ENCODE measurements around the gene FLNB. TPM values are rescaled to one million over a fixed set of nuclear protein-coding genes. Genes with fewer than 3 reads are reported as not detected.
A peak's percentile ranks its signal among the peaks of the same experiment; 100 is the strongest.

Gene FLNB
- polyA plus RNA-seq, 3 donors: 0.47 to 4.0 (median 2.1) TPM

DNA sequence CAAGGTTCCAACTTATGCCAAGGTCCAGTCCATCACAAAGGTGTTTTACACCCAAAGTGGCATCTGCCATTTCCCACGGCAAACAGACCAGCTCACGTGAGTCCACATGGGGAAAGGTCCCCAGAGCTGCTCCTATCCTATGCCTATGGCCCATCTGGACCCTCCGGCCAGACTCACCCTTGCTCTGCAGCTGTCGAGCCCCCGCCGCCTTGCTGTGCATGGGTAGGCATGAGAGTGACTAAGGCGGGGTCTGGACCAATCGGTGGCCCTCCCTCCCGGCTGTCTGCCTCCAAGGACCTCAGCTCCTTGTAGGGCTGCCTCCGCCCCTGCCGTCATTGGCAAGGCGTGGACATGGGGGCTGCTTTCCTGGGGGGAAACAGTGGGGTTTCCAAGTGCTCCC lies 175.7 kb downstream of the FLNB start:
- Histone ChIP-seq H3K9ac (ENCODE audit: insufficient read depth, low read length, poor library complexity, severe bottlenecking) (no peak overlapping the region), H3K27me3 (ENCODE audit: control insufficient read depth in 2 of 2, insufficient read depth in 2 of 2, low read length in 2 of 2) (no peaks in the 10 kb centered on the region), H3K4me2 (replicated peaks; ENCODE audit: extremely low read depth, low read length, poor library complexity, severe bottlenecking) (no peak overlapping the region), H3K4me3 (replicated peaks in 1 of 3; ENCODE audit: low read depth in 2 of 3, low read length in 3 of 3) (no peak overlapping the region), H3K36me3 (replicated peaks in 1 of 2; ENCODE audit: control insufficient read depth in 1 of 2, insufficient read depth in 2 of 2, low read length in 2 of 2) (no peaks in the 10 kb centered on the region), H4K20me1 (ENCODE audit: insufficient read depth, low read length) (no peaks in the 10 kb centered on the region), H3K27ac (ENCODE audit: low read depth in 1 of 2, low read length in 2 of 2) (no peak overlapping the region), H2AFZ (ENCODE audit: insufficient read depth, low read depth, low read length, poor library complexity, severe bottlenecking) (no peak overlapping the region), H3K9me3 (replicated peaks in 1 of 2; ENCODE audit: control insufficient read depth in 1 of 2, insufficient read depth in 1 of 2, low read length in 2 of 2) (no peaks in the 10 kb centered on the region), H3K79me2 (ENCODE audit: insufficient read depth, low read length) (no peaks in the 10 kb centered on the region), H3K4me1 (ENCODE audit: control insufficient read depth in 1 of 2, insufficient read depth in 2 of 2, low read length in 2 of 2) (peaks cover 13 to 19% of the 10 kb centered on the region in 2 donors)
- no peak overlapping the region for H3K4me3 Mint-ChIP-seq
- 88% methylated on average over 11 of the region's 12 CpGs for WGBS (ENCODE audit: insufficient coverage)
- TF ChIP-seq CTCF (IDR thresholded peaks at IDR 0.05): no peak
- peaks cover 1 to 5% (median 2%) of the 10 kb centered on the region in 3 donors for H3K27me3 Mint-ChIP-seq (ENCODE audit: low read depth in 3 of 3)
- H3K4me1 Mint-ChIP-seq: peaks cover 17% of the 10 kb centered on the region
- peaks cover 0 to 6% (median 3%) of the 10 kb centered on the region in 7 donors for H3K9me3 Mint-ChIP-seq
- no peak for DNase-seq
- intact Hi-C loops (cut with micrococcal nuclease): loop anchor here in 1 of 2 donors (10.0 kb wide), 1 partner anchor 351 kb away; the partner anchor contains the start of gene ACOX2
- H3K36me3 Mint-ChIP-seq: no peaks in the 10 kb centered on the region
- no peak overlapping the region for H3K27ac Mint-ChIP-seq

- H3K4me2 ChIP-seq (replicated peaks; ENCODE audit: extremely low read depth, low read length, poor library complexity, severe bottlenecking): no peak overlapping the region
- H3K9ac ChIP-seq (ENCODE audit: insufficient read depth, low read length, poor library complexity, severe bottlenecking): no peak overlapping the region
- no CpG with 5 or more reads among the region's 11 CpGs for WGBS (ENCODE audit: insufficient coverage)
- DNase-seq: no peak
- intact Hi-C loops (cut with micrococcal nuclease): loop anchor here in 1 of 2 donors (10.0 kb wide), 1 partner anchor 350 kb away; the partner anchor contains the start of gene ACOX2
- no peak for TF ChIP-seq CTCF (IDR thresholded peaks at IDR 0.05)
- Mint-ChIP-seq H3K4me1 (peaks cover 17% of the 10 kb centered on the region), H3K4me3 (no peak overlapping the region), H3K27me3 (ENCODE audit: low read depth in 3 of 3) (peaks cover 0 to 5% (median 0%) of the 10 kb centered on the region in 3 donors), H3K36me3 (no peaks in the 10 kb centered on the region), H3K9me3 (peaks cover 0 to 6% (median 3%) of the 10 kb centered on the region in 7 donors), H3K27ac (peak overlapping the region in 1 of 7 donors; percentile 46)
- no peak overlapping the region for H3K4me3 ChIP-seq (replicated peaks in 1 of 3; ENCODE audit: low read depth in 2 of 3, low read length in 3 of 3)
- H4K20me1 ChIP-seq (ENCODE audit: insufficient read depth, low read length): no peaks in the 10 kb centered on the region
- H3K9me3 ChIP-seq (replicated peaks in 1 of 2; ENCODE audit: control insufficient read depth in 1 of 2, insufficient read depth in 1 of 2, low read length in 2 of 2): no peaks in the 10 kb centered on the region
- H3K4me1 ChIP-seq (ENCODE audit: control insufficient read depth in 1 of 2, insufficient read depth in 2 of 2, low read length in 2 of 2): peaks cover 10 to 21% of the 10 kb centered on the region in 2 donors
- H3K79me2 ChIP-seq (ENCODE audit: insufficient read depth, low read length): no peaks in the 10 kb centered on the region
- H3K27ac ChIP-seq (ENCODE audit: low read depth in 1 of 2, low read length in 2 of 2): no peak overlapping the region
- H2AFZ ChIP-seq (ENCODE audit: insufficient read depth, low read depth, low read length, poor library complexity, severe bottlenecking): no peak overlapping the region
- no peaks in the 10 kb centered on the region for H3K36me3 ChIP-seq (replicated peaks in 1 of 2; ENCODE audit: control insufficient read depth in 1 of 2, insufficient read depth in 2 of 2, low read length in 2 of 2)
- no peaks in the 10 kb centered on the region for H3K27me3 ChIP-seq (ENCODE audit: control insufficient read depth in 2 of 2, insufficient read depth in 2 of 2, low read length in 2 of 2)
Observed at GRCh38 chr3:58184309-58184981, 176.2 kb downstream of the FLNB start.
